Cardiac muscle cell (in vitro differentiated cells and primary cell): ENCODE data around the gene ZNF774. TPM values are rescaled to one million over a fixed set of nuclear protein-coding genes. Genes with fewer than 3 reads are reported as not detected.

Experiments used
- DNase-seq, 2 donors: peaks; one replicate each; pipeline versions ENCODE4 v3.0.0 to v3.0.0-alpha.2; 2010 to 2017; ENCODE audit warnings: low read depth in 1 of 2, low spot score in 1 of 2
- H3K27ac ChIP-seq: fragments of 200-600 bp; sonication (generic); 2 replicates; pipeline ENCODE4 v1.5.1; 2016
- H3K27me3 ChIP-seq: fragments of 200-600 bp; sonication (generic); 2 replicates; pipeline ENCODE4 v1.6.0; 2016; ENCODE audit warnings: control low read depth
- H3K36me3 ChIP-seq: fragments of 200-600 bp; sonication (generic); 2 replicates; pipeline ENCODE4 v1.5.1; 2016; ENCODE audit warnings: control low read depth
- H3K4me1 ChIP-seq: fragments of 200-600 bp; sonication (generic); 2 replicates; pipeline ENCODE4 v1.8.1; 2017; ENCODE audit warnings: low read depth, mild to moderate bottlenecking, mixed run types
- H3K4me3 ChIP-seq: fragments of 200-600 bp; sonication (generic); 2 replicates; pipeline ENCODE4 v1.5.1; 2016; ENCODE audit warnings: mild to moderate bottlenecking
- H3K9me3 ChIP-seq: fragments of 200-600 bp; sonication (generic); 2 replicates; pipeline ENCODE4 v1.5.1; 2017; ENCODE audit warnings: low read depth, mild to moderate bottlenecking, control low read depth
- polyA plus RNA-seq: library from polyadenylated mRNA; unstranded; fragments of >200 nt; fragmentation: Nextera tagmentation; extraction: Ambion mirVana; gene quantifications from 2 replicates; pipeline ENCODE4 v1.2.1, GENCODE V29; 2016
- total RNA-seq: library from RNA; depleted of rRNA; stranded (reverse); fragments of >200 nt; gene quantifications from 2 replicates; pipeline ENCODE4 v1.2.3, GENCODE V29; 2016
- TF ChIP-seq, protein P1 (sequence below): IDR thresholded peaks from 2 replicates; pipeline ENCODE4 v1.5.1; 2012; ENCODE audit warnings: low read depth, mild to moderate bottlenecking, low read length

Gene ZNF774
- total and polyA plus RNA-seq, 2 experiments from 2014 or later, result 1.7 to 2.1 TPM

DNA sequence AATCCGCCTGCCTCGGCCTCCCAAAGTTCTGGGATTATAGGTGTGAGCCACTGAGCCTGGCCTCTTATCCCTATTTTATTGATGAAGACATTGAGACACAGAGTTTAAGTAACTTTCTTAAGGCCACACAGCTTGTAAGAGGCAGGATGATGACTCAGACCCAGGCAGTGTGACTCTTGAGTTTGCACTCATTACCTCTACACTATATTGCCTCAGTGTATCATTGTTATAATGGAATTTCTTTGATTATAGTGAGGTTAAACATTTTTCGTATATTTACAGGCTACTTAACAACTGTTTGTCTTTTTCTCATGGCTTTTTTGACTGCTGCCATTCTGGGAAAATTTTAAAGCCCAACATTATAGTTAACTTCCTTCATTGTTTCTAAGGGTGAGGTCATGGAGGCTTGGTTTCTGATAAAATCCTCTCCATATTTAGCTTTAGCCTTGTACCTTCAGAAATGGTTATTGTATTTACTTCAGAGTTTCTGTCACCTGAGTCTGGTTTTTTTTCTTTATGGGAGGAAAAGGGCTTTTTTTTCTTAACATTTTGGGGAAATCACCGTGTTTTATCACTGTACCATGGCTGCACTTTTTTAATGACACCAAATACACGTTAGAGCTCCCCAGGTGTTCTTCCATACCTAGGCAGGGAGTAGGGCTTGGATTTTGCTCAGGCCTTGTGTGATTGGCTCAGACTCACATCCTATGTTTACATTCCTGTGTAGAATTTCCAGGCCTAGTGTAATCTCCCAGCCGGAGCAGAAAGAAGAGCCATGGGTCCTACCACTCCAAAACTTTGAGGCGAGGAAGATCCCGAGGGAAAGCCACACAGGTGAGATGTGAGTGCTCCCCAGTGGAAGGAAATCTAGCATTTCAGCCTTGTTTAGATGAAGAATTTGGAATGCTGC lies 6.3 kb downstream of the ZNF774 start:
- TF ChIP-seq, protein P1, sequence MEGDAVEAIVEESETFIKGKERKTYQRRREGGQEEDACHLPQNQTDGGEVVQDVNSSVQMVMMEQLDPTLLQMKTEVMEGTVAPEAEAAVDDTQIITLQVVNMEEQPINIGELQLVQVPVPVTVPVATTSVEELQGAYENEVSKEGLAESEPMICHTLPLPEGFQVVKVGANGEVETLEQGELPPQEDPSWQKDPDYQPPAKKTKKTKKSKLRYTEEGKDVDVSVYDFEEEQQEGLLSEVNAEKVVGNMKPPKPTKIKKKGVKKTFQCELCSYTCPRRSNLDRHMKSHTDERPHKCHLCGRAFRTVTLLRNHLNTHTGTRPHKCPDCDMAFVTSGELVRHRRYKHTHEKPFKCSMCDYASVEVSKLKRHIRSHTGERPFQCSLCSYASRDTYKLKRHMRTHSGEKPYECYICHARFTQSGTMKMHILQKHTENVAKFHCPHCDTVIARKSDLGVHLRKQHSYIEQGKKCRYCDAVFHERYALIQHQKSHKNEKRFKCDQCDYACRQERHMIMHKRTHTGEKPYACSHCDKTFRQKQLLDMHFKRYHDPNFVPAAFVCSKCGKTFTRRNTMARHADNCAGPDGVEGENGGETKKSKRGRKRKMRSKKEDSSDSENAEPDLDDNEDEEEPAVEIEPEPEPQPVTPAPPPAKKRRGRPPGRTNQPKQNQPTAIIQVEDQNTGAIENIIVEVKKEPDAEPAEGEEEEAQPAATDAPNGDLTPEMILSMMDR, result no peak
- Histone ChIP-seq H3K36me3 (no peaks in the 10 kb centered on the region), H3K4me1 (no peaks in the 10 kb centered on the region), H3K9me3 (no peaks in the 10 kb centered on the region), H3K4me3 (no peak overlapping the region), H3K27me3 (no peaks in the 10 kb centered on the region), H3K27ac (no peak overlapping the region)
- peak in 1 of 2 donors; percentile 56 for DNase-seq

DNA sequence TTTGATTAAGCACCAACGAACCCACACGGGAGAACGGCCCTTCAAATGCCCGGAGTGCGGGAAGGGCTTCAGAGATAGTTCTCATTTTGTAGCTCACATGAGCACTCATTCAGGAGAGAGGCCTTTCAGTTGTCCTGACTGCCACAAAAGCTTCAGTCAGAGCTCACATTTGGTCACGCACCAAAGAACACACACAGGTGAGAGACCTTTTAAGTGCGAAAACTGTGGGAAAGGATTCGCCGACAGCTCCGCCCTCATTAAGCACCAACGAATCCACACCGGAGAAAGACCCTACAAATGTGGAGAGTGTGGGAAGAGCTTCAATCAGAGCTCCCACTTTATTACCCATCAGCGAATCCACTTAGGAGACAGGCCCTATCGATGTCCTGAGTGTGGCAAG lies 8.7 kb downstream of the ZNF774 start:
- Histone ChIP-seq H3K27me3 (no peaks in the 10 kb centered on the region), H3K4me3 (no peak overlapping the region), H3K27ac (no peak overlapping the region), H3K9me3 (no peaks in the 10 kb centered on the region), H3K4me1 (no peaks in the 10 kb centered on the region), H3K36me3 (no peaks in the 10 kb centered on the region)
- no peak for DNase-seq
- TF ChIP-seq, protein P1, result no peak

DNA sequence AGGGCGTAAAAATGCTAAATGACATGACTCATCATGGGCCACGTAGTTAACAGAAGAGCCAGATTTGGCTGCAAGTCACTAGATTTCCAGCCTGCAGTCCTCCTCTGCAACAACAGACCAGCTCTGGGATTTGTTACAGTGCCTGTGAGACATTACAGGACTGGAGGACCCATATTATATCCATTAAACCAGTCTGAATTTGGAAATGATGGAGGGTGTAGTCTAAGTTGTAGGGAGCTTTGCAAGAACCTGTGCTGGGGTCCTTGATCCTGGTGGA lies 10.8 kb downstream of the ZNF774 start:
- H3K9me3 ChIP-seq, result no peaks in the 10 kb centered on the region
- no peaks in the 10 kb centered on the region for H3K4me1 ChIP-seq
- no peak overlapping the region for H3K27ac ChIP-seq
- H3K4me3 ChIP-seq, result no peak overlapping the region
- no peaks in the 10 kb centered on the region for H3K36me3 ChIP-seq
- TF ChIP-seq, protein P1, result no peak
- peak in 1 of 2 donors; percentile 91 for DNase-seq
- H3K27me3 ChIP-seq, result no peaks in the 10 kb centered on the region

DNA sequence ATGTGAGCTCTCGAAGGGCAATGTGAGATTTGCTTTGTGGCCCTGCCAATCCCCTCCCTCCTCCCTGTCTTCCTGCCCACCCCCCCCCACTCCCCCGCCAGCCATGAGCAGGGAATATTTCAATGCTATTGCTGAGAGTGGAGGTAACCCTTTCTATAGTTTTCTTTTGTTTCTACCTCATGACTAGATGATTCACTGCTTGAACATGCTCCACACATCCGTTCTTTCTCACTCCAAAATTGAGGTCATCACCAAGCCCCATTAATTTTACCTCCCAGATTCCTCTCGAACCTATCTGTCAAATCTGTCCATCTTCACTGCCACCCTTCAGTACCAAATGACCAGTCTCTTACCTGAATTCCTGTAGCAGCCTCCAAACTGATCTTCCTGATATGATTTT lies 12.2 kb downstream of the ZNF774 start:
- TF ChIP-seq, protein P1, result no peak
- Histone ChIP-seq H3K27me3 (peaks cover 3% of the 10 kb centered on the region), H3K4me3 (no peak overlapping the region), H3K9me3 (no peaks in the 10 kb centered on the region), H3K4me1 (no peaks in the 10 kb centered on the region), H3K27ac (no peak overlapping the region), H3K36me3 (no peaks in the 10 kb centered on the region)
- peak in 1 of 2 donors; percentile 76 for DNase-seq

DNA sequence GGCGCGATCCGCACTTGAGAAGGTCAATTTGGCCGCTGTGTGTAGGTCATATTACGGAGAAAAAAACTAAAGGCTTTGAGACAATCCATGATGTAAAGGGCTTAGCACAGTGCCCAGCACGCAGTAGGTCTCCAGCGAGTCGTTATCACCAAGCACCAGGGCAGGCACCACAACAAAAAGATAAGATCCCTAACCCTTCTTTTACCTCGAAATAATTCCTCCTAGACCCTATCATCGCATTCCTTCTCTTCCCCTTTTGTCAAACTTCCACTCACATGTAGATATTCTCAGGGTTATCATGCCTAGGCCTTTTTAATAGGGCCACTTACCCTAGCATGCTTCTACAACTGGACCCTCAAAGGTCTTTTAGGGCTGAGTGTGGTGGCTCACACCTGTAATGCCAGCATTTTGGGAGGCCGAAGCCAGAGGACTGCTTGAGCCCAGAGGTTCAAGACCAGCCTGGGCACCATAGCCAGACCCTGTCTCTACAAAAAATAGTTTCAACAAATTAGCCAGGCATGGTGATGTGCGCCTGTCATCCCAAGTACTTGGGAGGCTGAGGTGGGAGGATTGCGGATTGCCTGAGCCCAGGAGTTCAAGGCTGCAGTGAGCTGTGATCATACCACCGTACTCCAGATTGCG lies 13.5 kb downstream of the ZNF774 start:
- Histone ChIP-seq H3K9me3 (no peaks in the 10 kb centered on the region), H3K36me3 (no peaks in the 10 kb centered on the region), H3K4me1 (no peaks in the 10 kb centered on the region), H3K27me3 (peaks cover 3% of the 10 kb centered on the region), H3K27ac (no peak overlapping the region), H3K4me3 (no peak overlapping the region)
- TF ChIP-seq, protein P1, result no peak
- no peak for DNase-seq
